Measurements from ENCODE around the gene CCL14.

GRCh38 chr17:35998756-35999155, 12.2 kb upstream of the CCL14 start:
- TF ChIP-seq CTCF (IDR thresholded peaks at IDR 0.05) (no peak), POLR2A (IDR thresholded peaks at IDR 0.05) (no peak)

All from thyroid gland (tissue), 4 donors.